ENCODE data around the gene TLE6. TPM values are rescaled to one million over a fixed set of nuclear protein-coding genes. Genes with fewer than 3 reads are reported as not detected.
"Not testable (repeated sequence)": the region's sequence is repeated elsewhere in the genome, so short reads cannot be mapped to it uniquely, and the experiment has no call there.

TLE6 gene
- total RNA-seq = 1.9 and 3.4 TPM in 2 replicates

DNA sequence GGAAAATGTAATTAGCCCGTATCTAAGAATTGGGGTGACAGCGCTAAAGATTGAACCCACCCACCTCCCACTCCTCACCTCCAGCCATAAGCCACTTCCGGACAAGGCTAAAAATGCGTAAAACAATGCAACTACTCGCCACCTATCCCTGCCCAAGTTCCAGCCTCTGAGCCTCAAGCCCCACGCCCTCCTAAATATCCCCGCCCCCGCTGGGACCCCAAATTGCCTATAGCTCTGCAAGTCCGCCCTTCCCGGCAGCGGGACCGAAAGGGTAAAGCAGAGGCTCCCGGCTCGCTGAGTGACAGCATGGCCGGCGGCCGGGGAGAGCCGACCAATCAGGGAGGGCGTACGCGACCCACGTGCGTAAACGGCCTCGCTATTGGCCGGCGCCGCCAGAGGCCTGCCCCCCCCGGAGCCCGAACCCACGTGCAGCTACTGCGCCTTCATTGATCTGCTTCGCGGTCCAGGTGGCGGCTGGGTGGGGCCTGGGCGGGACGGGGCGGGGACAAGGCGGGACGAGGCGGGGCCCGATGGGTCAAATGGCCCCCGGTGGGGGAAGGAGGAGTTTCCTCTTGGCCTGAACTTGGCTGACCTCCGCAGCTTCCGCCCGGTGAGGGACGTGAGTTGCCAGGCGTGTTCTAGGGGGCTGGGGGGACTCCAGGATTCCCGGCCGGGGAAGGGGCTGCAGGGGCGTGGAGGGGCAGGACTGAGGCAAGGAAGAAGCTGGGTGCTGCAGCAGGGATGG is at the start of gene TLE6:
TSS of gene TLE6 (plus strand) at position 564 of the 745 bp plus-strand sequence. CDS start 670 bp downstream, outside the sequence.
- peak; percentile 76 for DNase-seq (ENCODE audit: low read depth, low spot score)

DNA sequence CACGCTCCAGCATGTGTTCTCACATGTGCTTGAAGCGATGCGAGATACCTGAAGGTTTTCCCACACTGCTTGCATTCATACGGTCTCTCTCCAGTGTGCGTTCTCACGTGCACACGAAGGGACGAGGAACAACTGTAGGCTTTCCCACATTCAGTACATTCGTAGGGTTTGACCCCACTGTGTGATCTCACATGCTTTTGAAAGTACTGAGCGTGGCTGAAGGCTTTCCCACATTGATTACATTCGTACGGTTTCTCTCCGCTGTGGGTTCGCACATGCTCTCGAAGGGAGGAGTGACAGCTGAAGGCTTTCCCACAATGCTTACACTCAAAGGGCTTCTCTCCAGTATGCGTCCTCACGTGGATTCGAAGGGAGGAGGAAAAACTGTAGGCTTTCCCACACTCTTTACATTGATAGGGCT is 43.9 kb upstream of the TLE6 start:
- no peak for DNase-seq (ENCODE audit: low read depth, low spot score)

DNA sequence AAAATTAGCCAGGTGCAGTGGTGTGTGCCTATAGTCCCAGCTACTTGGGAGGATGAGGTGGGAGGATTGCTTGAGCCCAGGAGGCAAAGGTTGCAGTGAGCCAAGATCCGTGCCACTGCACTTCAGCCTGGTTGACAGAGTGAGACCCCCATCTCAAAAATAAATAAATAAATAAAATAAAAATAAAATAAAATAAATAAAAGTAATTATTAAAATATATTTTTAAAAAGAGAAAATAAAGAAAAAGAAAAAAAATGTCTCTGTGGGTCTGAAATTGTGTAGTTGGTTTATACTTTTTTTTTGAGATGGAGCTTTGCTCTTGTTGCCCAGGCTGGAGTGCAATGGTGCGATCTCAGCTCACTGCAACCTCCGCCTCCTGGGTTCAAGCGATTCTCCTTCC is 41.5 kb upstream of the TLE6 start:
- not testable (repeated sequence) for DNase-seq (ENCODE audit: low read depth, low spot score)

DNA sequence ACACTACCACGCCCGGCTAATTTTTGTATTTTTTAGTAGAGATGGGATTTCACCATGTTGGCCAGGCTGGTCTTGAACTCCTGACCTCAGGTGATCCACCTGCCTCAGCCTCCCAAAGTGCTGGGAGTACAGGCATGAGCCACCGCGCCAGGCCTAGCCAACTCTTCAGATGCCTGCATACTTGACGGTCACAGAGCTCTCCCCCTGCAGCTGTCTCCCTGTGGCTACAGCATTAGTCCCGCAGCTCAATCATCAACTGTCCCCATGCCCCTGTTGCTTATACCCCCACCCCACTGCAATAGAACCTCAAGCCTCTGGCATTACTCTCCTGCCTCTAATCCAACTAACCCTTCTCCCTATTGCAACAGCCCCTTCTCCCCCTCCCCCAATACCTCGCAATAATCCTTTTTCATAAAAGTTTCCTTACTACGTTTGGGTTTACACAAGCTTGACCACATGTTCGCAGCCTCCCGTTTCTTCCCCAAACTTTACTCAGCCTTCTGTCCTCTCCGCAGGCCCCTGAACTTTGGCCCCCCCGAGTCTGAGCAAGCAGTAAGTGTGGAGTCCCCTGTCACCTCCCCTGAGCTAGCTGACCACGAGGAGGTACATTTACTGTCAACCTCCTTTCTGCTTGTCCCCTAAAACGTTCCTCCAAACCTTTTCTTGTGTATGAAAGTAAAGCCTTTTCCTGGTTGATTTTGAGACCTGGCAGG is 34.3 kb upstream of the TLE6 start:
- no peak for DNase-seq (ENCODE audit: low read depth, low spot score)

DNA sequence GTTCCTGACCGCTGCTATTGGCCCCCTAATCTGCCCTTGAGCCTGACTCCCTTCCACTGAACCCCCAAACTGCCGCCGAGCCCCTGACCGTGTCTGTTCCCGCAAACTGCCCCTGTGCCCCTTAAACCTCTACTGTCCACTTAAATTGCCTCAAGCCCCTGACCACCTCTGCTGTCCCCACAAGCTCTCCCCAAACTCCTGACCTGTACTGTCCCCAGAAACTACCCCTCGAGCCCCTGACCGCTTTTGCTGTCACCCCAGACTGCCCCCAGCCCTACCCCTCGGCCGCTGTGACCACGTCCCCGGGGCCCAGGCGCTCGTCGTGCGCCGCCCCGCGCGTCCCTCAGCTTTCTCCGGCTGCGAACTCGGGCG is 33.0 kb upstream of the TLE6 start:
- DNase-seq (ENCODE audit: low read depth, low spot score) = no peak

DNA sequence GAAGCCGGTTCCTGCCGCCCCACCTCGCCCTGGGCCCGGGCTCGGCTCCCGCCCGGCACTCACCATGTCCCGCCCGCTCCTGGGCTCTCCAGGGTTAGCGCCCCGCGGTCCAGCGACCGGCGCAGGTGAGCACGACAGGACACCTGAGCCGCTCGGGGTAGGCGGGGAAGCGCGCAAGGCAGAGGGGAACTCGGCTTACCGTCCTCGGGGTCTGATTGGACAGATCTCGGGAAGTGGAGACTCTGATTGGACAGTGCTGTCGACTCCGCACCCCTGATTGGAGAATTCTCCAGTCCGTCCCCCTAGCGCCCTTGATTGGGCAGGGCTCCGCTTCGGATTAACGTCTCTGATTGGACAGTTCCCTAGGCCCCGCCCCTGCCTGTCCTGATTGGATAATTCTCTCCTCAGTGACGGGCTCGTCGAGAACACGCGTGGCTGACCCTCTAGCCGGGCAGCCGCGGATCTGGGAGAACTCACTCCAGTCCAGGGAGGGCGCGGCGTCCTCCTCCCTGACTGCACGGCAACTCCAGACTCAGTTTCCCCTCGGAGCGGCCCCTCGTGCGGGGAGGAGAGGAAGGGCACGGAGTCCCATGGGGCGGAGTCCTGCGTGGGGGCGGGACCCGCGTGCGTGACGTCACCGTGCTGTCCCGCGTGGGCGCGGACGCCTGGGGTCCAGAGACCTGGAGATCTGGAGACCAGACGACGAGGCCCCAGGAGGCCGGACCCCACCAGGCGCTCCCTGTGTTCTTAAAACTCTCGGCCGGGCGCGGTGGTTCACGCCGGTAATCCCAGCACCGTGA is 32.4 kb upstream of the TLE6 start, which contains the start of gene ZNF77:
TSS of gene ZNF77 (minus strand) at position 197 of the 800 bp plus-strand sequence. CDS start at position 66, 131 bp downstream.
- DNase-seq (ENCODE audit: low read depth, low spot score) = peak; percentile 98

DNA sequence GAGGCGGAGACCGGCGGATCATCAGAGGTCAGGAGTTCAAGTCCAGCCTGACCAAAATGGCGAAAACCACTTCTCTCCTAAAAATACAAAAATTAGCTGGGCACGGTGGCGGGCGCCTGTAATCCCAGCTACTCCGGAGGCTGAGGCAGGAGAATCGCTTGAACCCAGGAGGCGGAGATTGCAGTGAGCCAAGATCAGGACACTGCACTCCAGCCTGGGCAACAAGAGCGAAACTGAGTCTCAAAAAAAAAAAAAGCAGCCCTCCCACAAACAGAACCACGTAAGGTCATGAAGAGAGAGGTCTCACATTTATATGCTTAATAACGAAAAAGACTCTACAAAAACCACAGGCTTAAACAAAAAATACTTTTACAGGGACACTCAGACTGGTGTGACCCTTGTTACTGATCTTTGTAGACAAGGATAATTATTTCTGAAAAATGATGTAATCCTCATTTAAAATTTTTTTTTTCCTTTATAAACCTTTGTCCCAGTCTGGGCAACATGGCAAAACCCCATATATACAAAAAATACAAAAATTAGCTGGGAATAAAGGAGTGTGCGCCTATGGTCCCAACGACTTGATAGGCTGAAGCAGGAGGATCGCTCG is 31.7 kb upstream of the TLE6 start:
- no peak for DNase-seq (ENCODE audit: low read depth, low spot score)

DNA sequence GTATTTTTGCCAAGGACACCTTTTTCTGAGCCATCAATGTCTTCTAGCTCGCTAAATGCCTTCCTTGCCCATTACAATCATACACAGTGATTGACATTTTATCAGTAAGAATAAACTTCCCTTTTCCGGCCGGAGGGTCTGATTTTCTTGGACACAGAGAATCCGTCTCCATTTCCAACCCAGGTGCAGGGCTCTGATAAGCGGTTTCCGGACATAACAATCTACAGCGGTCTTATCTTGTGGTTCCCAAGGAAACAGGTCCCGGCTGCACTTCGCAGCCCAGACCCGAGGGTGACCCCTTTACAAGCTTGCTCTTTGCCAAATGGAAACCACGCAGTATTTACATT is 27.5 kb upstream of the TLE6 start:
- DNase-seq (ENCODE audit: low read depth, low spot score) = peak; percentile 99

DNA sequence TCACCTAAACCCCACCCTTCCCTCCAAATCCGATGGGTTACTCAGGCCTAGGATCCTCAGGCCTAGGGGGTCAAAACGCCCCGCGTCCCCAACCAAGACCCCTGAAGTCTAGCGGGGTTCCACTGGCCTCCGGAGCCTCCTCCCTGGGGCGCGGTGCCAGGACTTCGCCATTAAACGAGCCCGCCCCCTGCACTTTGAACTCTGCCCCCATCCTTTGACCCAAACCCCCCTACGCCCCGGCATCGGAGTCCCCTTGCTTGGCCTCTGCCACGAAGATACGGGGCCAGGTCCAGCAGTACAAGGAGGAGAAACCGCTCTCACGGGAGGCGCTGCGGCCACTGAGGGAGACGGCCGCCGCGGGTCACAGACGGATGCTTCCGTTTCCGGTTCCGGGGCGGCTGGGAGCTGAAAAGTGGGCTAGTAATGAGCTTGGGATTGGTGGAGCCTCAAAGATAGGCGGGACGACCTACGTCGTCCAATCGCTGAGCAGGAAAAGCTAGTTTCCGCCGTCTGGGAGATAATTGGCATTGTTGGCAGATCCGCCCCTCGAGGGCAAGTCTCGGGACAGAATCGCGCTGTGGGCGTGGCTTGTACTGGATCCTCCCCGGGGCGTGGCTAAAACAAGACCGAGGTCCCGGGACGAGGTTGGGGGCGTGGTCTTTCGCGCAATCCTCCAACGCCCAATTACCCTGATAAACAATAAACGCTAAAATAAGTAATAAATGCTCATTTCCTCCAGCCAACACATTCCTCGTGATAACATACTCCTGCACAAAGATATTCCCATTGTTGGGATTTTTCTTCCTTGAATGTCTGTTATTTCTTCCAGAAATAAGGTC is 26.9 kb upstream of the TLE6 start:
- DNase-seq (ENCODE audit: low read depth, low spot score) = peak; percentile 98

DNA sequence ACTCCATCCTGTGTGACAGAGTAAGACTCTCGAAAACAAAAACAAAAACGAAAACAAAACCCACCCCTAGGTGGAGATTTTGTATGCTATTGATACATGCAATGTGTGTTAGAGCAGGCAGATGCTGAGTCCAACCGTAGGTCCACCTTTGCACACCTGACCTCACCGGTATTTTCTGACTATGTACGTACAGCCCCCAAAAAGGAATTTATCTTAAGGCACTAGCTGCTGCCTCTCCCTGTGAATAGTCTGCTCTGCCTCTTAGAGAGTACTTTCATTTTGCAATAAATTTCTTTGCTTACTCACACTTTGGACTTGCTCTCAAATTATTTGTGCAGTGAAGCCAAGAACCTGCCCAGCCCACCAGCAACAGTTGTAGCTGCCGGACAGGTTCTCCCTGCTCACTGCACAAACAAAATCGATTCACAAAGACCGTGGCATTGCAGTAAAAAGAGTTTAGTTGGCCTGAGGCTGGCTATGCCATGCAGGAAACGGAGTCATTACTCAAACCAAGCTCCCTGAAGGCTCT is 24.3 kb upstream of the TLE6 start:
- no peak for DNase-seq (ENCODE audit: low read depth, low spot score)

DNA sequence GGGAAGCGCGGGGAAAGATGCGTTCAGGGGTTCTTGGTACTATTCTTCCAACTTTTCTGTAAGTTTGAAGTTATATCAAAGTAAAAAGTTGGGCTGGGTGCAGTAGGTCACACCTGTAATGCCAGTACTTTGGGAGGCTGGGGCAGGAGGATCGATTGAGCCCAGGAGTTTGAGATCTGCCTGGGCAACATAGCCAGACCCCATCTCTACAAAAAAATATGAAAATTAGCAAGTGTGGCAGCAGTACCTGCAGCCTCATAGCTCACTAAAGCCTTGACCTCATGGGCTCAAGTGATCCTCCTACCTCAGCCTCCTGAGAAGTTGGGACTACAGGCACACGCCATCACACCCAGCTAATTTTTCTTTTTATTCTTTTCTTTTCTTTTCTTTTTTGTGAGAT is 20.2 kb upstream of the TLE6 start:
- DNase-seq (ENCODE audit: low read depth, low spot score) = no peak

DNA sequence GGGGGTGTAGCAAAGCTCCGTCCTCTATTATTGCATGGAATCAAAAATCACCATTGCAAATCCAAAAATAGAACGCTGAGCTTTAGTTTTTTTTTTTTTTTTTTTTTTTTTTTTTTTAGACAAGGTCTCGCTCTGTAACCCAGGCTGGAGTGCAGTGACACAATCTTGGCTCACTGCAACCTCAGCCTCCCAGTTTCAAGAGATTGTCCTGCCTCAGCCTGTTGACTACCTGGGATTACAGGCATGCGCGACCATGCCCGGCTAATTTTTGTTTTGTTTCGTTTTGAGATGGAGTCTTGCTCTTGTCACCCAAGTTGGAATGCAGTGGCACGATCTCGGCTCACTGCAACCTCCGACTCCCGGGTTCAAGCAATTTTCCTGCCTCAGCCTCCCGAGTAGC is 17.2 kb upstream of the TLE6 start:
- DNase-seq (ENCODE audit: low read depth, low spot score) = no peak

DNA sequence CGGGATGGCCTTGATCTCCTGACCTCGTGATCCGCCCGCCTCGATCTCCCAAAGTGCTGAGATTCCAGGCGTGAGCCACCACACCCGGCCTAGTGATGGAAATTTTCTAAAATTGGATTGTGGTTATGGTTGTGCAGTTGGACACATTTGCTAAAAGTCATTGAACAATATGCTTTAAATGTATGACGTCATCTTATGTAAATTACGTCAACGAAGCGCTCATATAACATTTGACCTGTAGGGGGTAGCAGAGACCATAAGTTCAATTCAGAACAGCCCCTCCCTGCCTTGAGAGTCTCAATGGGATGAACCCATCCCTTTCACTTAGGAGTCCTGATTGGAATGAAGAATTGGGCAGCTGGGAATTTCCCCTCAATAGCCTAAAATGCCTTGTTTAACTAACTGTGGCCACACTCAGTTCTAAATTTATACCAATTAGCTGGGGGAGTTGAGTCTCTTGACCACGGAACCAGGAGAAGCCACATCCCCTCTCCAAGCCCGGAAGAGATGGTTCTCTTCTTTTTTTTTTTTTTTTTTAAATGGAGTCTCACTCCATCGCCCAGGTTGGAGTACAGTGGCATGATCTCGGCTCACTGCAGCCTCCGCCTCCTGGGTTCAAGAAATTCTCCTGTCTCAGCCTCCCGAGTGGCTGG is 15.2 kb upstream of the TLE6 start:
- DNase-seq (ENCODE audit: low read depth, low spot score) = no peak

DNA sequence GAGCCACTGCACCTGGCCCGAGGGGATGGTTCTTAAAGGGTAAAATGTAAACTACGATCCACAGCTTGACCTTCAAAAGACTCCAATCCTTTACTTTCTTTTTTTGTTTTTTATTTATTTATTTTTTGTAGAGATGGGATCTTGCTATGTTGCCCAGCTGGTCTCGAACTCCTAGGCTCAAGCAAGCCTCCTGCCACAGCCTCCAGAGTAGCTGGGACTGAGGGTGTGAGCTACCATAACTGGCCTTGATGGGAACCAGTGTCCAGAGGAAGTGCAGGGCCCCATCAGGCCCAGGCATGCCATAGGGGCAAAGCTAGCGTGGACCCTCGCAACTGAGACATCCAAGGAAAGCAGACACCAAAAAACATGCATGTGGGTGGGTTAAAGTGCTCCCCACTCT is 14.2 kb upstream of the TLE6 start:
- DNase-seq (ENCODE audit: low read depth, low spot score) = no peak

DNA sequence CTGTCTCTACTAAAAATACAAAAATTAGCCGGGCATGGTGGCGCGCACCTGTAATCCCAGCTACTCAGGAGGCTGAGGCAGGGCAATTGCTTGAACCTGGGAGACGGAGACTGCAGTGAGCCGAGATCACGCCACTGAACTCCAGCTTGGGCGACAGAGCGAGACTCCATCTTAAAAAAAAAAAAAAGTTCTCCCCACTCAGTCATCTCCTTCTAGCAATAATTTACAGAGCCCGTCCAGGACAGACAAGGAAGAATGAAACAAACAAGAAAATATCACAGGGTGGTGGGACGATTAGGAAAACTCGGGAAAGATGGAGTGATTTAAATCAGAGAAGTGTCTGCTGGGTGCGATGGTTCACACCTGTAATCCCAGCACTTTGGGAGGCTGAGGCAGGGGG is 13.7 kb upstream of the TLE6 start:
- not testable (repeated sequence) for DNase-seq (ENCODE audit: low read depth, low spot score)

DNA sequence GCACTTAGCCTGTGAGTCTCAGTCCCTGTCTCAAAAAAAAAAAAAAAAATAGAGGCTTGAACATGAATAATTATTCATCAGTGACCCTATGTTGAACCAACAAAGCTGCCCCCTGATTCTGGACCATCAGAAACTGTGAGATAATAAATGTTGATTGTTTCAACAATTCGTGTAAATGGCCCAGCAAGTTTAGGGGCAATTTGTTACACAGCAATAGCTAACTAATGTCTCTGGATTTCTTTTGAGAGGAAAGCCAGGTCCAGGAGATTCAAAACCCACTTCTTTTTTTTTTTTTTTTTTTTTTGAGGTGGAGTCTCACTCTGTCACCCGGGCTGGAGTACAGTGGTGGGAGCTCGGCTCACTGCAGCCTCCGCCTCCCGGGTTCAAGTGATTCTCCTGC is 12.5 kb upstream of the TLE6 start:
- no peak for DNase-seq (ENCODE audit: low read depth, low spot score)

DNA sequence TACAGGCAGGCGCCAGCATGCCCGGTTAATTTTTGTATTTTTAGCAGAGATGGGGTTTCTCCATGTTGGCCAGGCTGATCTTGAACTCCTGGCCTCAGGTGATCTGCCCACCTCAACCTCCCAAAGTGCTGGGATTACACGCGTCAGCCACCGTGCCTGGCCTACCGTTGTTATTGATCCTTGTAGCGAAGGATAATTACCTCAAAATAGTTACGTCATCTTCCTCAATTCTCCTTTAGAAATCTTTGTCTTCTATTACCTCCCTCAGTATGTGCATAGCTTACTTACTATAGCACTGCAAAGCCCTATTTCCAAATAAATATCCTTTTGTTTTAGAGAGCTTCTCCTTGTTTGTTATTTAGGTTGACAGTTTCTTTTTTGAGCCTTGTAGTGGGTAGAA is 9.4 kb upstream of the TLE6 start:
- DNase-seq (ENCODE audit: low read depth, low spot score) = no peak

DNA sequence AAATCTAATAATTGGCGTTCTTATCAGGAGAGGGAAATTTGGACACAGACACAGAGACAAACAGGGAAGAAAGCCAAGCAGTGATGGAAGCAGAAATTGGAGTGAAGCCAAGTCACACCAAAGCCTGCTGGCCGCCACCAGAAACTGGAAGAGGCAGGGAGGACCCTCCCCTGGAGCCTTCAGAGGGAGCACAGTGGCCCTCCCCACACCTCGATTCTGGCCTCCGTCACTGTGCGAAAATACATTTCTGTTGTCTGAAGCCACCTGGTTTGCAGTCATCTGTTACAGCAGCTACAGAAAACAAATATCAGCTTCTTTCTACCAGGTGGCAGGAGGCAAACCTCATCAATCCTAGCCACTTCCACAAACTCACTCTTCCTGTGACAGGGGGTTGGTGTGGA is 8.3 kb upstream of the TLE6 start:
- DNase-seq (ENCODE audit: low read depth, low spot score) = no peak

DNA sequence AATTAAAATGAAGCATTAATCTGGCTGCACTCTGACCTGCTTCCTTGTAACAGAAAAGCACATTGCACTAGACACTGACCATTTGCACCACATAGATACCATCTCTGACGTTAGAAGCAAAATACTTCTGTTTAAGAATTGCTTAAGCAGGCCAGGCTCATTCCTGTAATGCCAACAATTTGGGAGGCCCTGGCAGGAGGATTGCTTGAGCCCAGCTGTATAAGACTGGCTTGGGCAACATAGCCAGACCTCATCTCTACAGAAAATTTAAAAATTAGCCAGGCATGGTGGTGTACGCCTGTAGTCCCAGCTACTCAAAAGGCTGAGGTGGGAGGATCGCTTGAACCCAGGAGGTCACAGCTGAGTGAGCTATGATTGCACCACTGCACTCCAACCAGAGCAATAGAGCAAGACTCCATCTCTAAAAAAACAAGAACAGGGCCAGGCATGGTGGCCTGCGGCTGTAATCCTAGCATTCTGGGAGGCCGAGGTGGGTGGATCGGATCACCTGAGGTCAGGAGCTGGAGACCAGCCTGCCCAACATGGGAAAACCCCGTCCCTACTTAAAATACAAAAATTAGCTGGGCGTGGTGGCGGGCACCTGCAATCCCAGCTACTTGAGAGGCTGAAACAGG is 7.0 kb upstream of the TLE6 start:
- no peak for DNase-seq (ENCODE audit: low read depth, low spot score)

DNA sequence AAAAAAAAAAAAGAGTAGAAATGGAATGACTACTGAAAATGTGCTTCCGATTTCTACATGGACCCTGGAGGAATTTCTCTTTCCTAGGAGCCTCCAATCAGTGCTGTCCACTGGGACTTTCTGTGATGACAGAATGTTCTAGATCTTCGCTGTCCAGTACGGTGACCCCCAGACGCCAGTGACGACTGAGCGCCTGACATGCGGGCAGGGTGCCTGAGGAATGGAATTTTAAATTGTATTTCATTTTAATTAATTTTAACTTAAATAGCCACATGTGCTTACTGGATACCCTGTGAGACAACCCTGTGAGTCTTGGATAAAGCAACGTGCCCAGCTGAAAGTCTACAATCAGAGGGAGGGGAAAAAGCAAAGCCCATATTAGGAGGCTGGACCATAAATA is 4.1 kb upstream of the TLE6 start:
- DNase-seq (ENCODE audit: low read depth, low spot score) = no peak
